Hippocampal formation (tissue), 2 donors: ENCODE data around the gene GRIA1.

ENCODE experiments used
- DNase-seq, 2 donors: peaks; one replicate each; lab custom pipeline; 2025; lab: John Stamatoyannopoulos, UW

Gene GRIA1

GRCh38 chr5:153546566-153546965 is 56.1 kb downstream of the GRIA1 start:
- no peak for DNase-seq

GRCh38 chr5:153551537-153552079 is 61.1 kb downstream of the GRIA1 start:
- no peak for DNase-seq

GRCh38 chr5:153552886-153553285 is 62.4 kb downstream of the GRIA1 start:
- no peak for DNase-seq

GRCh38 chr5:153555420-153556114 is 65.1 kb downstream of the GRIA1 start:
- DNase-seq: no peak

GRCh38 chr5:153558957-153559356 is 68.5 kb downstream of the GRIA1 start:
- DNase-seq: no peak

- DNase-seq: no peak
These were observed 69.5 kb downstream of the GRIA1 start for GRCh38 chr5:153559926-153560325.

GRCh38 chr5:153562189-153562588 is 71.7 kb downstream of the GRIA1 start:
- DNase-seq: no peak

GRCh38 chr5:153565822-153566221 is 75.4 kb downstream of the GRIA1 start:
- no peak for DNase-seq

- DNase-seq: no peak
These were observed 78.6 kb downstream of the GRIA1 start for GRCh38 chr5:153569036-153569435.

GRCh38 chr5:153571162-153571561 is 80.7 kb downstream of the GRIA1 start:
- no peak for DNase-seq

GRCh38 chr5:153572411-153573145 is 82.1 kb downstream of the GRIA1 start:
- peak in 1 of 2 donors; percentile 15 for DNase-seq

GRCh38 chr5:153573326-153574033 is 83.0 kb downstream of the GRIA1 start:
- DNase-seq: no peak

GRCh38 chr5:153584126-153584959 is 93.9 kb downstream of the GRIA1 start:
- no peak for DNase-seq

GRCh38 chr5:153584960-153585359 is 94.5 kb downstream of the GRIA1 start:
- no peak for DNase-seq

- no peak for DNase-seq
These were observed 95.3 kb downstream of the GRIA1 start for GRCh38 chr5:153585622-153586277.

GRCh38 chr5:153592081-153592480 is 101.6 kb downstream of the GRIA1 start:
- DNase-seq: no peak

GRCh38 chr5:153594785-153595184 is 104.3 kb downstream of the GRIA1 start:
- no peak for DNase-seq

GRCh38 chr5:153598099-153598498 is 107.6 kb downstream of the GRIA1 start:
- no peak for DNase-seq

- DNase-seq: no peak
These were observed 110.9 kb downstream of the GRIA1 start for GRCh38 chr5:153601377-153601776.

- no peak for DNase-seq
These were observed 114.9 kb downstream of the GRIA1 start for GRCh38 chr5:153605386-153605785.

GRCh38 chr5:153610009-153610408 is 119.5 kb downstream of the GRIA1 start:
- no peak for DNase-seq
